Right cardiac atrium (tissue), 5 donors: ENCODE measurements around the gene MELTF. TPM values are rescaled to one million over a fixed set of nuclear protein-coding genes. Genes with fewer than 3 reads are reported as not detected.

ENCODE experiments used
- ATAC-seq, 2 donors: fragments of 200-7000 bp; cut with Tn5 transposase; one replicate each; pipeline versions ENCODE4 v1.8.0 to v1.9.1; 2020; ENCODE audit warnings: moderate library complexity in 2 of 2, mild to moderate bottlenecking in 1 of 2
- DNase-seq, 3 donors: peaks; one replicate each; pipeline ENCODE4 v3.0.0-alpha.2; 2020
- H3K27ac ChIP-seq: one replicate; pipeline ENCODE4 v1.5.1; 2013; ENCODE audit warnings: mild to moderate bottlenecking, low read length, control low read depth, moderate library complexity
- H3K27me3 ChIP-seq: one replicate; pipeline ENCODE4 v1.6.1; 2013; ENCODE audit not compliant: control insufficient read depth, insufficient read depth
- H3K4me1 ChIP-seq: one replicate; pipeline ENCODE4 v1.6.1; 2013; ENCODE audit warnings: low read length; ENCODE audit not compliant: control insufficient read depth, insufficient read depth
- H3K4me3 ChIP-seq: one replicate; pipeline ENCODE4 v1.5.1; 2013; ENCODE audit warnings: low read length, control low read depth
- H3K9me3 ChIP-seq: one replicate; pipeline ENCODE4 v1.6.1; 2013; ENCODE audit warnings: low read length; ENCODE audit not compliant: control insufficient read depth
- WGBS: extraction: QIAGEN DNeasy Blood & Tissue Kit; methylation state at CpG from one replicate; pipeline ENCODE4 v1.1.7; 2013; 5-methylcytosine and 5-hydroxymethylcytosine counted together
- intact Hi-C, 4 donors: fragments of 100-400 bp; cut with DNase I; formaldehyde crosslinking; loops; one replicate each; pipeline versions ENCODE4 v1.11.0 to v1.14.0; 2022 to 2023
- polyA plus RNA-seq: library from polyadenylated mRNA; stranded (reverse); fragments of 200-250 nt; gene quantifications from one replicate; pipeline ENCODE4 v1.2.3, GENCODE V29; 2013
- total RNA-seq, 4 donors: library from RNA; stranded (reverse); fragmentation: NEBNext Ultra II Directional; extraction: Animal tissue kit (Norgen Biotek cat#: 25700); gene quantifications; one replicate each; pipeline ENCODE4 v1.2.1, GENCODE V29; 2021
- donor health status: healthy with polysubstance abuse.
- donor health status: DM: no; HTN: yes; CAD: no.
- donor health status: DM: no; HTN: no; CAD: no.
- donor health status: DM: no; HTN: yes; CAD: no; lungs with severe emphysema.
- donor health status: DM: yes; HTN: yes; CAD: no.

Gene MELTF
- total and polyA plus RNA-seq, 5 donors, result 1.2 to 6.5 (median 2.4) TPM

DNA sequence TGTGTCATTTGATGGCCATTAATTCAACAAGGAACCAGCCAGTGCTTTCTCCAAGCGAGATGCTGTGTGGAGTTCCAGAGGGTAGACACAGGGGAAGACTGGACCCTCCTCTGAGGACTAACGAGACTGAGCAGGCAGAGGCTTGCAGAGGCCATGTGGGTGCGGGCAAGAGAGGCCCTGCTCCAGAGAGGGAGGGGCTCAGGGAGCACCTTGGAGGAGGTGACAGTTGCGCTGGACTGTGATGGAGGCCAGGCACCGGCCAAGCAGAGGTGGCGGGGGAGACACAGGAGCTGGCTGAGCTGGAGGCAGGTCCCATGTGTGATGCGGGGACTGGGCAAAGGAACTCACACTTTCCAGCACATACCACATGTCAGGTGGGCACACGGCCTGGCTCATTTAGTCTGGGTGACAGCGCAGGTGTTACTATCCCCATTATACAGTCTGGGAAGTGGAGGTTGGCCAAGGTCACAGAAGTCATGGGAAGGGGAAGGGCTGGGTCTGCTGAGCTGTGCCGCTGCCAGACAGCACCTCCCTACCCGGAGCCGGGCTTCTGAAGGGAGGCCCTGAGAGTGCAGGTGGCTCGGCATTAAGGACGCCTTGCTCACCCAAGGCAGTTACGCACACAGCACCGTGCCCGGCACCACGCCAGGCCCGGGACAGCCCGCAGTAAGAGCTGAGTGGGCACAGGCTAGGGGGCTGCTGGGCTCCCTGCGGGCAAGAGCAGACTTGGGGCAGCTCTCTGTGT is 3.7 kb downstream of the MELTF start:
- DNase-seq (peak in 1 of 3 donors; percentile 29), ATAC-seq (no peak)
- Histone ChIP-seq H3K27ac (no peak overlapping the region), H3K27me3 (no peaks in the 10 kb centered on the region), H3K4me1 (no peaks in the 10 kb centered on the region), H3K9me3 (no peaks in the 10 kb centered on the region), H3K4me3 (no peak overlapping the region)
- WGBS, result 90% methylated on average over 21 of the region's 21 CpGs
- intact Hi-C loops, result no loop called here

GRCh38 chr3:197024881-197025735 is 4.5 kb downstream of the MELTF start:
- ATAC-seq, result no peak
- no peak overlapping the region for H3K4me3 ChIP-seq
- H3K4me1 ChIP-seq, result no peaks in the 10 kb centered on the region
- intact Hi-C loops, result no loop called here
- WGBS, result 90% methylated on average over 28 of the region's 28 CpGs
- no peaks in the 10 kb centered on the region for H3K9me3 ChIP-seq
- H3K27me3 ChIP-seq, result no peaks in the 10 kb centered on the region
- DNase-seq, result peak in 1 of 3 donors; percentile 31
- no peak overlapping the region for H3K27ac ChIP-seq

DNA sequence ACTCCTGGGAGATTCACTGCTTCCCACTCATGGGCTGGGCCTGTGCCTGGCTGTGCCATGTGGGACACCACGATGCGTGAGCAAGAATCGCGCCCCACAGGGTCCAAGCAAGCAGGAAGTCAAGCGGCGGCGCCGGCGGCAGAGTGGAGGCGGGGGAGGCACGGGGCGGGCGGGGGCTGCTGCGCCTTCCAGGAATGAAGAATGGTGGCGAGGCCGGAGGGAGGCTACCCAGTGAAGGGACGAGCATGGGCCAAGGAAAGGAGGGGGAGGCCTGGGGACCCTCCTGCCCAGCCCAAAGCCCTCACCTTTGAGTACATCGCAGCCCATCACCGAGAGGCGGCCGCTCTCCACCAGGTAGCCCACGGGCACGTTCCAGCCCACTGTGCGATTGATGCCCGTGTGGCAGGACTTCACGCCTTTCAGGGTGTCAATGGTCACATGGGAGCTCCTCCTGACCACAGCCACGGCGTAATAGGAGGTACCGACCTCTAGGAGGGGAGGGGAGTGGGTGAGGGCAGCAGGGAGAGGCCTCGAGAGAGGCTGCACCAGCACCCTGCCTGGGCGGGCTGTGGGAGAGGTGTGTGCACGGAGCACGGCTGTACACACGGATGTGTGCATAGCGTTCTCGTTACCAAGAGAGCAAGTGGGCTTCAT is 5.5 kb downstream of the MELTF start:
- Histone ChIP-seq H3K4me3 (no peak overlapping the region), H3K27ac (no peak overlapping the region), H3K4me1 (no peaks in the 10 kb centered on the region), H3K9me3 (no peaks in the 10 kb centered on the region), H3K27me3 (no peaks in the 10 kb centered on the region)
- intact Hi-C loops, result no loop called here
- 76% methylated on average over 36 of the region's 36 CpGs for WGBS
- DNase-seq (peak in 1 of 3 donors; percentile 59), ATAC-seq (no peak)

DNA sequence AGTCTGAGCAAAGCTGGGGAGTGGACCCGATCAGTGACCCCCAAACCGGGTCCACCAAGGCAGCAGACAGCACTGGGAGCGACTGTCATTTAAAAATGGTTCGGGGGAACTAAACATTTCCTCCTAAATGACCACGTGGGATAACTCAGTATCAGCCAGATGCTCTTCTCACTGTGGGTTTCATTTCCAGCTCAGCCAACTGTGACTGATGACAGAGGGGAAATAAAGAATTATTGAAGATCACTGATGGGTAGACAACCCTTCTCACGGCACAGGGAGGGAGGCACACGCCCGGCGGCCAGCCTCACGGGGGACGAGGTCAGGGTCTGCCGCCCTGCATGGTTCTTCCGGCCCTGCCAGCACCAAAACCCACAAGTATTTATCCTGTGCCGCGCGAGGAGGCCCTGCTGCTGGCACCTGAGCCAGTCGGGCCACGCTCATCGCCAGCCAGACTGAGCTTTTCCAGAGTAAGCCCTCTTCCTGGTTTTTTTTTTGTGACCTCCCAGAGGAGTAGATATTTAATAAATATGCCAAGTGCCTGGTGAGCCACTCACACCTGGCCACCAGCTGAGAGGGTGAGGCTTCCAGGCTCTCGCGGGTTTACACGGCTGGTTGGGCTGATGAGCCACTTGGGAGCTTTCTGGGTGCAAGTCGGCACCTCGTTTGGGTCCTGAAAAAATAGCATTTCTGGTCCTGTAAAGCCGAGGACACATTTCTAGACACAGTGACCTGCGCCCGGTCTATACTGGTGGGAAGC is 6.2 kb downstream of the MELTF start:
- WGBS, result 55% methylated on average over 27 of the region's 27 CpGs
- intact Hi-C loops, result no loop called here
- H3K4me3 ChIP-seq, result no peak overlapping the region
- H3K27me3 ChIP-seq, result no peaks in the 10 kb centered on the region
- H3K27ac ChIP-seq, result no peak overlapping the region
- no peaks in the 10 kb centered on the region for H3K9me3 ChIP-seq
- DNase-seq (no peak), ATAC-seq (no peak)
- H3K4me1 ChIP-seq, result no peaks in the 10 kb centered on the region

GRCh38 chr3:197022405-197023231 is 7.0 kb downstream of the MELTF start:
- Histone ChIP-seq H3K4me1 (no peaks in the 10 kb centered on the region), H3K4me3 (no peak overlapping the region), H3K27ac (no peak overlapping the region), H3K27me3 (no peaks in the 10 kb centered on the region), H3K9me3 (no peaks in the 10 kb centered on the region)
- intact Hi-C loops, result no loop called here
- no peak for ATAC-seq
- DNase-seq, result no peak
- WGBS, result 34% methylated on average over 22 of the region's 22 CpGs

DNA sequence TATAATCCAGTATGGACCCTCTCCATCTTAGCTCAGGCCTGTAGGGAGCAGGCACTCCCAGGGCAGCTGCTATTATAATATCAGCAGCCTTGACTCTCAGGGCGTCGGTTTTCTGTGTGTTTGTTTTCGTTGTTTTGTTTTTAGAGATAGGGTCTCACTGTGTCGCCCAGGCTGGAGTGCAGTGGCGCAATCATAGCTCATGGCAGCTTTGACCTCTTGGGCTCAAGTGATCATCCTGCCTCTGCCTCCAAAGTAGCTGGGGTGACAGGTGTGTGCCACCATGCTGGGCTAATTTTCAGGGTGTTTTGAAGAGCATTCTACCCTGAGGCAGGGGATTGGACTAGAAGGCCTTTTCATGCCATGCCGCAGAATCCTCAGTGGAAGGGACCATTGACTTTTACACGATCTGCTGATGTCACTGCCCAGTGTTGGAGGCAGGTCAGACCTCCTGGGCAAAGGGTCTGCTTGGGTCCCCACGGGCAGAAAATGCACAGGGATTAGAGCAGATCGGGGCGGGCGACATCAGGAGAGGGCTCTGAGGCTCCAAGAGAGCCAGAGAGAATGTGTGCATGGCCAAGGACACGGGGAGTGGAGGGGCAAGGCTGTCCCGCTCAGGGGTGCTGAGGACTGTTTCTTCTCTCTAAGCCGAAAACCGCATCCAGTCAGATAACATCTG is 7.8 kb downstream of the MELTF start:
- DNase-seq, result no peak
- WGBS, result 79% methylated on average over 15 of the region's 15 CpGs
- ATAC-seq, result no peak

GRCh38 chr3:197021231-197021630 is 8.4 kb downstream of the MELTF start:
- 66% methylated on average over 10 of the region's 10 CpGs for whole genome bisulfite sequencing
- DNase-seq, result peak in 1 of 3 donors; percentile 16
- no peak for ATAC-seq
- no peaks in the 10 kb centered on the region for H3K27me3 ChIP-seq
- no peaks in the 10 kb centered on the region for H3K4me1 ChIP-seq
- no peaks in the 10 kb centered on the region for H3K9me3 ChIP-seq
- no peak overlapping the region for H3K4me3 ChIP-seq
- no peak overlapping the region for H3K27ac ChIP-seq
- intact Hi-C loops, result no loop called here

More for the DNA sequence above, 7.8 kb downstream of the MELTF start:
- Histone ChIP-seq H3K27ac (no peak overlapping the region), H3K27me3 (no peaks in the 10 kb centered on the region), H3K9me3 (no peaks in the 10 kb centered on the region), H3K4me3 (no peak overlapping the region), H3K4me1 (no peaks in the 10 kb centered on the region)
- intact Hi-C loops, result no loop called here

- Histone ChIP-seq H3K9me3 (no peaks in the 10 kb centered on the region), H3K27ac (no peak overlapping the region), H3K4me3 (no peak overlapping the region), H3K27me3 (no peaks in the 10 kb centered on the region), H3K4me1 (no peaks in the 10 kb centered on the region)
- WGBS, result 83% methylated on average over 13 of the region's 13 CpGs
- intact Hi-C loops, result no loop called here
- ATAC-seq, result no peak
- DNase-seq, result no peak
Measured at GRCh38 chr3:197019535-197019934, 10.1 kb downstream of the MELTF start.

- H3K27me3 ChIP-seq, result no peaks in the 10 kb centered on the region
- no peak overlapping the region for H3K27ac ChIP-seq
- H3K4me3 ChIP-seq, result no peak overlapping the region
- WGBS, result 60% methylated on average over 6 of the region's 6 CpGs
- ATAC-seq (no peak), DNase-seq (no peak)
- no peaks in the 10 kb centered on the region for H3K4me1 ChIP-seq
- no peaks in the 10 kb centered on the region for H3K9me3 ChIP-seq
- intact Hi-C loops, result no loop called here
Measured at GRCh38 chr3:197019021-197019420, 10.6 kb downstream of the MELTF start.
